Kidney (tissue), 14 donors: ENCODE measurements around the gene U2SURP. TPM values are rescaled to one million over a fixed set of nuclear protein-coding genes. Genes with fewer than 3 reads are reported as not detected.
A peak's percentile ranks its signal among the peaks of the same experiment; 100 is the strongest.

Experiments used
- DNase-seq, 5 donors: peaks; one replicate each; pipeline ENCODE4 v3.0.0-alpha.2; 2013 to 2020
- FAIRE-seq: peaks from 2 replicates; lab custom pipeline; 2012; peaks lifted over from hg19 to GRCh38; lab: Jason Lieb, UNC
- H3K27ac ChIP-seq, 2 donors: one replicate each; pipeline ENCODE4 v1.7.0; 2013; ENCODE audit warnings: low read depth in 2 of 2, low read length in 2 of 2, inconsistent platforms in 1 of 2
- H3K27me3 ChIP-seq: one replicate; pipeline ENCODE4 v1.7.1; 2013; ENCODE audit warnings: low read length, inconsistent platforms; ENCODE audit not compliant: control insufficient read depth, insufficient read depth
- H3K36me3 ChIP-seq, 3 donors: one replicate each; pipeline versions ENCODE4 v1.7.0 to v1.7.1; 2013; ENCODE audit warnings: low read length in 3 of 3, control low read depth in 1 of 3, inconsistent platforms in 1 of 3; ENCODE audit not compliant: insufficient read depth in 3 of 3, control insufficient read depth in 2 of 3
- H3K4me1 ChIP-seq, 3 donors: one replicate each; pipeline versions ENCODE4 v1.7.0 to v1.7.1; 2013; ENCODE audit warnings: low read length in 3 of 3, inconsistent platforms in 1 of 3, low read depth in 1 of 3; ENCODE audit not compliant: control insufficient read depth in 2 of 3, insufficient read depth in 2 of 3
- H3K4me3 ChIP-seq, 3 donors: one replicate each; pipeline versions ENCODE4 v1.7.0 to v1.8.1; 2013; ENCODE audit warnings: low read length in 3 of 3, control low read depth in 1 of 3, inconsistent platforms in 1 of 3
- H3K9ac ChIP-seq, 3 donors: one replicate each; pipeline versions ENCODE4 v1.7.0 to v1.7.1; 2013; ENCODE audit warnings: low read length in 3 of 3, control low read depth in 1 of 3, inconsistent platforms in 1 of 3
- H3K9me3 ChIP-seq, 3 donors: one replicate each; pipeline versions ENCODE4 v1.7.0 to v1.7.1; 2013; ENCODE audit warnings: low read length in 3 of 3, control low read depth in 1 of 3, inconsistent platforms in 1 of 3; ENCODE audit not compliant: control insufficient read depth in 2 of 3, insufficient read depth in 1 of 3
- intact Hi-C: fragments of 100-400 bp; cut with DNase I; formaldehyde crosslinking; loops from one replicate; pipeline ENCODE4 v1.11.1; 2022
- polyA plus RNA-seq: library from polyadenylated mRNA; stranded (reverse); fragments of 350-450 nt; fragmentation: Illumina TruSeq; extraction: RNeasy Lipid Tissue Mini Kit (QIAGEN cat#74804); gene quantifications from one replicate; pipeline ENCODE4 v1.2.3, GENCODE V29; 2014; ENCODE audit warnings: low read depth, low replicate concordance; ENCODE audit not compliant: insufficient read depth
- total RNA-seq: library from RNA; stranded (reverse); fragmentation: NEBNext Ultra II Directional; extraction: Animal tissue kit (Norgen Biotek cat#: 25700); gene quantifications from one replicate; pipeline ENCODE4 v1.2.1, GENCODE V29; 2021
- TF ChIP-seq, protein P1 (sequence below): IDR thresholded peaks from 3 replicates; pipeline ENCODE4 v1.5.1; 2012; ENCODE audit warnings: mild to moderate bottlenecking, moderate library complexity, borderline replicate concordance; ENCODE audit not compliant: insufficient read depth; ENCODE audit errors: extremely low read depth
- donor health status: control.
- donor health status: control.
- donor health status: control.
- donor health status: control.
- donor health status: control.
- donor health status: DM: yes; HTN: yes; CAD: no.
- donor health status: Normal renal cell carcinoma (clear cell type).

The U2SURP gene
- total and polyA plus RNA-seq, 2 donors from 2014 or later, result 23.0 to 97.7 TPM

DNA sequence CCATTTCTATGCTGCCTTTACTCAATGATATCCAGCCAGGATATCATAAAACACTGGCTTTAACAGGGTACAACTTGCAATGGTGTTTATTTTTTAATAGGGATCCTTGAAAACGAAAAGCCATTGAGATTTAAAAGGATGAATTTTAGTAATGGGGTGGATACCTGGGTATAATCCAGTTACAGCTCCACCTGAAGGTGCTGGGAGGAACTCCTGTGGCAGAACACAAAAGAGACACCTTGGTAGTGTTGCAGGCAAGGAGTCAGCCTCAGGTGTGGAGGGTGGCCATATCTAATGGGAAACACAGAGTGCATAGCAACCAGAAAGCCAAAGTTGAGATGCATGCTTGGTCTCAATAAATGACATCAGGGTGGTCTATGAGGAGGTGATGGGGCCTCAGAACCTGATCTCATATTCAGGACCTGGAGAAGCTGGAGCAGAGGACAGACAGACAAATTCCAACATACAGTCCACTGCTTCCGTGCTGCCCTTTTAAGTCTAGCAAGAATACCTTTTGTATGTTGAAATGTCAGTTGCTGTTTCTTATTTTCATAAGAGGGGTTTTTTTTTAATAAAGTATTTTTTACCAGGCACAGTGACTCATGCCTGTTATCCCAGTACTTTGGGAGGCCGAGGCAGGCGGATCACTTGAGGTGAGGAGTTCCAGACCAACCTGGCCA is 25.9 kb upstream of the U2SURP start:
- FAIRE-seq (no peak), DNase-seq (no peak)
- intact Hi-C loops, result no loop called here
- no peak overlapping the region for H3K27ac ChIP-seq
- H3K9me3 ChIP-seq, result no peaks in the 10 kb centered on the region
- TF ChIP-seq, protein P1, sequence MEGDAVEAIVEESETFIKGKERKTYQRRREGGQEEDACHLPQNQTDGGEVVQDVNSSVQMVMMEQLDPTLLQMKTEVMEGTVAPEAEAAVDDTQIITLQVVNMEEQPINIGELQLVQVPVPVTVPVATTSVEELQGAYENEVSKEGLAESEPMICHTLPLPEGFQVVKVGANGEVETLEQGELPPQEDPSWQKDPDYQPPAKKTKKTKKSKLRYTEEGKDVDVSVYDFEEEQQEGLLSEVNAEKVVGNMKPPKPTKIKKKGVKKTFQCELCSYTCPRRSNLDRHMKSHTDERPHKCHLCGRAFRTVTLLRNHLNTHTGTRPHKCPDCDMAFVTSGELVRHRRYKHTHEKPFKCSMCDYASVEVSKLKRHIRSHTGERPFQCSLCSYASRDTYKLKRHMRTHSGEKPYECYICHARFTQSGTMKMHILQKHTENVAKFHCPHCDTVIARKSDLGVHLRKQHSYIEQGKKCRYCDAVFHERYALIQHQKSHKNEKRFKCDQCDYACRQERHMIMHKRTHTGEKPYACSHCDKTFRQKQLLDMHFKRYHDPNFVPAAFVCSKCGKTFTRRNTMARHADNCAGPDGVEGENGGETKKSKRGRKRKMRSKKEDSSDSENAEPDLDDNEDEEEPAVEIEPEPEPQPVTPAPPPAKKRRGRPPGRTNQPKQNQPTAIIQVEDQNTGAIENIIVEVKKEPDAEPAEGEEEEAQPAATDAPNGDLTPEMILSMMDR, result no peak
- no peaks in the 10 kb centered on the region for H3K27me3 ChIP-seq
- no peak overlapping the region for H3K4me3 ChIP-seq
- H3K4me1 ChIP-seq, result no peaks in the 10 kb centered on the region
- H3K9ac ChIP-seq, result no peak overlapping the region
- no peaks in the 10 kb centered on the region for H3K36me3 ChIP-seq

DNA sequence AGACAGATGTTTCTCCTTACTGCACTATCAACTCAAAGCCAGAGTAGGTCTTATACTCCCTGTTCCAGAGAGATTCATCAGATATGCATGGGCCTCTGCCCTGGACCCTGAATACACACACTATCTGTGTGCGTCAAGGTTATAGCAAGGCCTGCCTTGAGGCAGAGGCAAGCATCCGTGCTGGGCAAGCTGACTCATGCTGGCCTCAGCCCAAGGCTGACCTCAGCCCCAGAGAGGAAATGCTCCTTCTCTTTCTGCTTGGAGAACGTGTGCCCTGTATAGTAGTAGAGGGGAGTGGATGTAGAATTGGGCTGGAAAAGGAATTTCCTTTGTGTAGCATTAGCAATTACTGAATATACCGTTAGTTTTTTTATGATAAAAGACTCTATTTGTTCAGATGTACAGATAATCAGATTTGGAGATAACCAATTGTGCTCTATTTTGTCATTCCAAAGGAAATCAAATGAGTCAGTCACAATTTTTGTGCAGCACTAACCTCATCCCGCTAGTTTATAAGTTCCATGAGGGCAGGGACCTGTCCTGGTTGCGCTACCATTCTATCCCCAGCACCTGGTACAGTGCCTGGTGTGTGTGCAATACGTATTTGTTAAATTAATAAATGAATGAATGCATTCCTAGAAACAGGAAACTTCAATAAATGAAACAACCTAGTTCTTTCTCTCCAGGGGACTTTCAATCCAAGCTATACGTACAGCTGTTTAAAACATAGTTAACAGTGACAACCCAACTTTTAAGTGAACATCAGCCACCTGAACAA is 24.6 kb upstream of the U2SURP start:
- H3K4me1 ChIP-seq, result no peaks in the 10 kb centered on the region
- no peaks in the 10 kb centered on the region for H3K27me3 ChIP-seq
- H3K27ac ChIP-seq, result no peak overlapping the region
- peak in 1 of 5 donors; percentile 85 for DNase-seq
- no peak overlapping the region for H3K4me3 ChIP-seq
- H3K36me3 ChIP-seq, result no peaks in the 10 kb centered on the region
- H3K9me3 ChIP-seq, result no peaks in the 10 kb centered on the region
- intact Hi-C loops, result no loop called here
- TF ChIP-seq, protein P1, result no peak
- no peak for FAIRE-seq
- H3K9ac ChIP-seq, result no peak overlapping the region

DNA sequence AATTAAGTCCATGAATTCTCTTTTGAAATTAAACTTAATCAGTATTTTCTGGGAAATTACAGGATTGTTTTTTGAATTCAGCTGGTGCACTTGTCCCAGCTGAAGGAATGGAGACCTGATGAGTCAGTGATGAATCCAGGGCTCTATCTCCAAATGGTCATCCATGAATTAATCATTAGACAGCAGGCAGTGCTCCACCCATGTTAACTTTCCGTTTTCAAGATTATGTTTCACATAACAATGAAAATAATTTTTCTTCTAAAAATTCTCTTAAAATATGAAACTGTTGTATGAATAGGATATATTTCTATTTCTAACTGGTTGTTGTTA is 24.0 kb upstream of the U2SURP start:
- TF ChIP-seq, protein P1, result no peak
- H3K4me1 ChIP-seq, result no peaks in the 10 kb centered on the region
- H3K27ac ChIP-seq, result no peak overlapping the region
- H3K27me3 ChIP-seq, result no peaks in the 10 kb centered on the region
- FAIRE-seq (no peak), DNase-seq (no peak)
- no peak overlapping the region for H3K4me3 ChIP-seq
- no peak overlapping the region for H3K9ac ChIP-seq
- intact Hi-C loops, result no loop called here
- H3K9me3 ChIP-seq, result no peaks in the 10 kb centered on the region
- H3K36me3 ChIP-seq, result no peaks in the 10 kb centered on the region
